Fibroblast of skin of left biceps (primary cell): ENCODE measurements around the gene WDR4.
"Not testable (repeated sequence)": the region's sequence is repeated elsewhere in the genome, so short reads cannot be mapped to it uniquely, and the experiment has no call there.

ENCODE experiments used
- DNase-seq, 2 experiments: peaks; one replicate each; pipeline ENCODE4 v3.0.0-alpha.2; 2013; ENCODE audit warnings: low read depth in 2 of 2

WDR4 gene, protein sequence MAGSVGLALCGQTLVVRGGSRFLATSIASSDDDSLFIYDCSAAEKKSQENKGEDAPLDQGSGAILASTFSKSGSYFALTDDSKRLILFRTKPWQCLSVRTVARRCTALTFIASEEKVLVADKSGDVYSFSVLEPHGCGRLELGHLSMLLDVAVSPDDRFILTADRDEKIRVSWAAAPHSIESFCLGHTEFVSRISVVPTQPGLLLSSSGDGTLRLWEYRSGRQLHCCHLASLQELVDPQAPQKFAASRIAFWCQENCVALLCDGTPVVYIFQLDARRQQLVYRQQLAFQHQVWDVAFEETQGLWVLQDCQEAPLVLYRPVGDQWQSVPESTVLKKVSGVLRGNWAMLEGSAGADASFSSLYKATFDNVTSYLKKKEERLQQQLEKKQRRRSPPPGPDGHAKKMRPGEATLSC

DNA sequence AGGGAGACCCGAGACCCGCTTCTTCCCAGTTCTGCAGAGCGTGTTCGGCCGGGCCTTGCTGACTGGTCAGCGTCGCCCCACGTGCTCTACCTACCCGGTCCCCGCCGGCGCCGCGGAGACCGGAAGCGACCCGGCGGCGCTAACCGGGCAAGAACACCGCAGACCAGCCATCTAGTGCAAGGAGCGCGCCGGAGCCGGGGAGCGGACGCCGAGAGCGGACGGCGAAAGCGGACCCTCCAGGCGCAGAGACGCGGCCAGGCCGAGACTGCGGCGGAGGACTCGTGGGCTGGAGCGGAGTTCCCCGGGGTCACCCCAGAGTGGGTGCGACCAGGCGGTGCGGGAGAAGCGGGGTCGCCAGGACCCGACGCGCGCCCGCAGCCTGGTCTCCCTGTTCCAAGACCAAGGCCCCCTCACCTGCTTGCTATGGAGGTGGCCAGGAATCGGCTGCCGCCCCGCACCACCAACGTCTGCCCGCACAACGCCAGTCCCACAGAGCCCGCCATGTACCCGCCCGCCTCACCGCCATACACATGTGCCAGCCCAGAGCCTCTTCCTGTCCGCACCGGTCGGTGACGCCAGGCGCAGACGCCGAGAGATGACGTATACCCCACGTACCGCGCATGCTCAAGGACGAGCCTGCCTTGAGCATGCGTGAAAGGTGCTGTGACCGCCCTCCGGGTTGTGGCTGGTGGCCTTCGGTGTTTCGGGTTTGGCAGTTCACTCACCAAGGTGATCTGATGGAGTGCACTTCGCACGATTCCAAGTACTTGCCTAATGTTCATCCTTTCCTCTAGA is at the start of gene WDR4:
TSS of gene WDR4 (minus strand) at position 547 of the 795 bp plus-strand sequence. CDS start at position 503, 44 bp downstream.
- DNase-seq, result peak; percentile 88 to 89

DNA sequence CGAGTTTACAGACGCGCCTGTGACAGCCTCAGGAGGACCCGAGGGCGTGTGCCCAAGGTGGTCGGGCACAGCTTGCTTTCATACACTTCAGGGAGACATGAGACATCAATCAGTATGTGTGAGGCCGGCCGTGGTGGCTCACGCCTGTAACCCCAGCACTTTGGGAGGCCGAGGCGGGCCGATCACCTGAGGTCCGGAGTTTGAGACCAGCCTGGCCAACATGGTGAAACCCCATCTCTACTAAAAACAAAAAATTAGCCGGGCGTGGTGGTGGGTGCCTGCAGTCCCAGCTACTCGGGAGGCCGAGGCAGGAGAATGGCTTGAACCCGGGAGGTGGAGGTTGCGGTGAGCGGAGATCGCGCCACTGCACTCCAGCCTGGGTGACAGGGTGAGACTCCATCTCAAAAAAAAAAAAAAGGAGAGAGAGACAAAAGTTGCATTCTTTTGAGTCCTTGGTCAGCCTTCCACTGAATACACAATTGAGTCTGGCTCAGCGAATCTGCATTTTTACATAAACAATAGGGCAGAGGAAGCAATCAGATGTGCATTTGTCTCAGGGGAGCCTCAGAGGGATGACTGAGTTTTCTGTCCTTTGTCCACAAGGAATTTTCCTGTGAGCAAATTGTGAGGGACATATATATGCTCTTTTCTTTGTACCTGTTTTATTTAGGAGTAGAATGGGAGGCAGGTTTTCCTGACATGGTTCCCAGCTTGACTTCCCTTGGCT is 48.3 kb upstream of the WDR4 start:
- DNase-seq, result not testable (repeated sequence)

DNA sequence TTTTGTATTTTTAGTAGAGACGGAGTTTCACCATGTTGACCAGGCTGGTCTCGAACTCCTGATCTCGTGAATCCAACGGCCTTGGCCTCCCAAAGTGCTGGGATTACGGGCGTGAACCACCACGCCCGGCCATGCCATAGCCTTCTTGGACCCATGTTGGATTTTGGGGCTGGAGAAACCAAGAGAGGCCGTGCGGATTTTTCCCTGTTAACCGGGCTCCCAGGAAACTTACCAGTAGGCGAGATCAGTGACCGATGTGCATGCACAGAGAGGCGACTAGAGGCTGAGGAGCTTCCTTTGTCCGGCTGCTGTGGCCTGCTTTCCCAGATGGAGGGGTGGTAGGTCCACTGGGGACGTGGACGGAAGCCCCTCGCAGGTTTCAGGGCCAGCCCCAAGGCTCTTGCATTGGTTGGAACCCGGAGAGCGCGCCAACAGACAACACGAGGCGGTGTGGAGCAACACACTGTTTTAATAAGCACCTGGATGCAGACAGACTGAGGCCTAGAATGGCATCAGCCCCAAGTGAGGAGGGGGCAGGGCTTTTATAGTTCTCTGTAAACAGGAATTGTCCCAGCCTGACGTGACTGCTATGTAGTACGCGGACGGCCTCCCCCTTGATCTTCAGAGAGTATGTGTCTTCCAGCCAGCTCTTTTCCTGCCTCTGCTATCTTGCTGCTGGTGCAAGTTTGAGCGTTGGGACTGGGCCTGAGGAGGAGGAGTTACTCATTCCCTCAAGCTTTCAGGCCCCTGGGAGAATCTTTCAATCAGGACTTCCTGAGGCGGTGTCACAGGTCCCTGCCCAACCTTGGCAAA is 46.0 kb upstream of the WDR4 start, which contains the start of gene ERVH48-1:
TSS of gene ERVH48-1 (minus strand) at position 517 of the 813 bp plus-strand sequence. CDS start 6,624 bp downstream, outside the sequence.
- no peak for DNase-seq

DNA sequence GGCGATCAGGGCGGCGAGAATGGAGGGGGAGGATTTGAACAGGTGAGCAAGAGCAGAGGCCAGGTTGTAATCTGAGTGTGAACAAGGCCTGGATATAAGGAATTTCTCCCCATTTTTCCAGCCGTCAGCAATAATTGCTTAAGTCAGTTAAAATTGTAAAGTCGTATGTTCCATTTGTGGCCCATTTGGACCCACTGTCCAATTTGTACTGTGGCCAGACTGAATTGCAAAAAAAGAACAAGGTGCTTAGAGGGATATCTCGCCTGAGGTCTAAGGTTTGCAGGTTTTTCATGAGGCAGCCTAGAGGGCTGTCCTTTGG is 45.1 kb upstream of the WDR4 start:
- no peak for DNase-seq

DNA sequence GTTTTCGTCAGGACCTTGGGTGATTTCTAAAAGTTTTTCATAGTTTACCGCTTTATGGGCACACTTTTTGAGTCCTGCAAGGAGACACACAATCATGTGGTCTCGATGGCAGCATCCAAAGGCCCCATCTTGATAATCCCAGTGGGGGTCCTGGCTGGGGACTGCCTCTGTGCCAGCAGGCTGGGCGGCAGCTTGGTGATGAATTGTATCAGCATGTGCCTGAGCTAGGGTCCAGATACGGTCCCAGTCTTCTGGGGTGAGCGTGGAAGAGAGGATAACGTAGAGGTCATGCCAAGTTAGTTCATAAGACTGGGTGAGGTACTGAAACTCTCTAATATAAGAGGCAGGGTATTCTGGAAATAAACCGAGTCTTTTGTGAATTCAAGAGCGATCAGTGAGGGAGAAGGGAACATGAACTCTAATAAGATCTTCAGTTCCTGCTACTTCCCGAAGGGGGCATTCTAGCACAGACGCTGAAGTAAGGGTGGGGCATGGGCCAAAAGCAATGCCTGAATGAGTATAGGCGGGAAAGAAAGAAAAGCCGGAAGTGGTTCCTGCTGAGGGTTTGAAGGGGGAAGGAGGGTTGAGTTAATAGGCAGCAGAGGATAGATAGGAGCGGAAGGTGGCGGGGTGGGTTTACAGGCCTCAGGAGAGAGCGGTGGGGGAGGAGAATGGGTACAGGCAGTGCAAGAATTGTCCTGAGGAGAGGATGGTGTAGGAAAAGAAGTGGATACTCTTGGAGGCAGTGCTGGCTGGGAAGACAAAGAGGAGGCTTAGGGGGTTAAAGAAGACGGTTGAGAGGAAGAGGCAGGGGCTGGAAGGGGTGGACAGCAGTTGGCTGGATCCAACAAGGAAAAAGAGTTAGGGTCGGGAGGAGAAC is 44.5 kb upstream of the WDR4 start:
- peak; percentile 73 to 74 for DNase-seq

DNA sequence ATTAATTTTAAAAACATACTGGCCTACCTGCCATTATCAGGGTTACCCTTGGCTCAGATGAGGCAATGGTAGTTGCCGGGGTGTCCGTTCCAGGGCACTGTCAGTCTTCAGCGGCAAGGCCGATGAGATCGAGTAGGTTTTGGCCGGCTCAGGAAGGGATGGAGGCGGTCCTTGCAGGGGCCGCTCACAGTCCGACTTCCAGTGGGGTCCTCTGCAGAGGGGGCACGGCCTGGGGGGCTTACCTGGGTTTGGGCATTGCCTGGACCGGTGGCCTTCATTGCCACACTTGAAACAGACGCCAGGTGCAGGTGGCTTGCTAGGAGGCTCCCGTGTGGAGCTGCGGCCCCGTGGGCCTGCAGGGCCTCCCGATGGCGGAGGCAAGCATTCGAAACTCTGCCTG is 43.6 kb upstream of the WDR4 start:
- DNase-seq, result no peak

DNA sequence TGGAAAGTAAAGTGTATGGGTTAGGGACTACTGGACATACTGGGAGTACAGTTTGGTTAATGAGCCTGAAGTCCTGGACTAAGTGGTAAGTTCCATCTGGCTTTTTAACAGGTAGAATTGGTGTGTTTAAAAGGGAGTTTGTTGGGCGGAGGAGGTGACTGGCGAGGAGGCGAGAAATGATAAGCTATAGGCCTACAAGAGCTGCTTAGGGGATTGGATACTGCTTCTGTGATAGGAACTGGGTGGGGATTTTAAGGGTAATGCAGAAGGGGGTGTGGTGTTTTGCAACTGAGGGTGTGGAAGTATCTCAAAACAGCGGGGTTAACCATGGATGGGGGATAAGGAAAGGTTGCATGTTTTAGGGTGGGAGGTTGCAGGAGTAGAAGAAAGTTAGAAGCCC is 42.6 kb upstream of the WDR4 start:
- DNase-seq, result no peak

DNA sequence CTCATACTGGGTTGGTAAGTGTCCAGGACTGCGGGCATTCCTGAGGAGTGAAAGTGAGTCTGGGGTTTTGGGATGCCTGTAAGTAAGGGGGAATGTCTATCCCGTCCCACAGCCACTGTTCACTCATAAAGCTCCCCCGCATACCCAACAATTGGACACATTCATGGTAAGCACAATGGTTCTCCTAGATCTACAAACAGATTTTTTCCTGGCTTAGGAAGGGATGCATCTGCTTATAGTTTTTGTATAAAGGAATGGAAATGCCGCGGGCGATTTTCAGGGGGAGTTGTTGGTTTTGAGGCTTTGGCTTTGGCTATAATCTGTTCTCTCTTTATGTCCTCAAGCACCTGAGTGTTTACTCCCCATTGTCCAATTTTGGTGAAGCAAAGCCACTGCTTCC is 39.0 kb upstream of the WDR4 start:
- DNase-seq, result no peak

DNA sequence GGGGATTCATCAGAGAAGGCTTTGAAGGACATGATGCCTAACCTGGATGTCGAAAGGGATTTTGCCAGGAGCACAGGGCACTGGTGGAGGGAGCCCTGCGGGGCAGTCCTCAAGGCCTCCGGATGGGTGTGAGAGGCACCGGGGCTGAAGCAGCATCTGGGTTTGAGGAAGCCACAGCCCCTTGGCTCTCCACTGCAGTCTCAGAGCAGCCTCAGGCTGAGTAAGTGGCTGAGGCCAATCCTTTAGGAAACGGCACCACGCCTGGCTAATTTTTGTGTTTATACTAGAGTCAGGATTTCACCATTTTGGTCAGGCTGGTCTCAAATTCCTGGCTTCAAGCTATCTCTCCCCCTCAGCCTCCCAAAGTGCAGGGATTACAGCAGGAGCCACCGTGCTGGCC is 34.1 kb upstream of the WDR4 start:
- no peak for DNase-seq

DNA sequence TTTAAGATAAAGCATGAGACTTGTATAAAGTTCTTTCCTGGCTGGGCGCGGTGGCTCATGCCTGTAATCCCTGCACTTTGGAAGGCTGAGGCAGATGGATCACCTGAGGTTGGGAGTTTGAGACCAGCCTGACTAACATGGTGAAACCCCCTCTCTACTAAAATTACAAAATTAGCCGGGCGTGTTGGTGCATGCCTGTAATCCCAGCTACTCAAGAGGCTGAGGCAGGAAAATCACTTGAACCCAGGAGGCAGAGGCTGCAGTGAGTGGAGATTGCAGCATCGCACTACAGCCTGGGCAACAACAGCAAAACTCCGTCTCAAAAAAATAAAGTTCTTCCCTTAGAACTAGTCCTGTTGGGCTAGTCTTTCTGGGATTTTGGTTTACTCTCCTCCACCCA is 32.6 kb upstream of the WDR4 start:
- DNase-seq, result not testable (repeated sequence)

DNA sequence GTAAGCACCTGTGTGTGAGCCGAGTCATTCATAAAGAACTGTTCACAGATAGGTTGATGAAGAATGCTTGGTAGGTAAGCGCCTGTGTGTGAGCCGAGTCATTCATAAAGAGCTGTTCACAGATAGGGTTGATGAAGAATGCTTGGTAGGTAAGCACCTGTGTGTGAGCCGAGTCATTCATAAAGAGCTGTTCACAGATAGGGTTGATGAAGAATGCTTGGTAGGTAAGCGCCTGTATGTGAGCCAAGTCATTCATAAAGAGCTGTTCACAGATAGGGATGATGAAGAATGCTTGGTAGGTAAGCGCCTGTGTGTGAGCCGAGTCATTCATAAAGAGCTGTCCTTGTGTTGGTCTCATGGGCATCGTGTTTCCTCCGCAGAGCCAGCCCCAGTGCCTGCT is 29.1 kb upstream of the WDR4 start:
- DNase-seq, result not testable (repeated sequence)

DNA sequence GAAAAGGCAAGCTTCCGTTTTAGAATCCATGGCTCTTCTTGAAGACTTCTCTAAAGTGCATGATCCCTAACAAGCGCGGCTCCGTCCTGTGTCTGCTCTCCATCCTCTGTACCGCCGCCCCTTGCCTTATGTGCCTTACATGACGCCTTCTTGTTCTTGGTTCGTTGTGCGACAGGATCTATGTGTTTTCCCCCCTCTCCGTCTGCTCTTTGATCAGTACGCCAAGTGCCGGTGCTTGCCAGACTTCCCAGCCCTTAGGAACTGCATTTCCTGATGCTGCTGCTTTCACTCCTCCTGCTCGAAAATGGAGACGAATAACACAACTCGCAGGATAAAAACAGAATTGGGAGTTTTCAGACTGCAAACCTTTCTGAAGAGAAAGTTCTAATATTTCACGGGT is 26.9 kb upstream of the WDR4 start:
- no peak for DNase-seq

DNA sequence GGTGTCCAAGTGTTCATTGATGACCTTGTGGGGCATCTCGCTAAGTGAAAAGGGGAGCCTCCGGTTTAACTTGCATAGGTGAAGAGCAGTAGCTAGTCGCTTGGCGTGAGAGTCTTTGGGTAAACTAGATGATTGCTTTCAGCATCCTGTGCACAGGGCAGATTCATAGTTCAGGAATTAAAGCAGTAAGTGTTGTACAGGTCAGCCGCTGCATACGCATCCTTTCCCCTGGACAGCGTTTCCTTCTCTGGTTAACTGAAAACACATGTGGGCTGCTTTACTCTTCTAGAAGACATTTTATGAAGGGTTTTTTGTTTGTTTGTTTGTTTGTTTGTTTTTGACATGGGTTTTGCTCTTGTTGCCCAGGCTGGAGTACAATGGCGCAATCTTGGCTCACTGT is 25.9 kb upstream of the WDR4 start:
- DNase-seq, result no peak

DNA sequence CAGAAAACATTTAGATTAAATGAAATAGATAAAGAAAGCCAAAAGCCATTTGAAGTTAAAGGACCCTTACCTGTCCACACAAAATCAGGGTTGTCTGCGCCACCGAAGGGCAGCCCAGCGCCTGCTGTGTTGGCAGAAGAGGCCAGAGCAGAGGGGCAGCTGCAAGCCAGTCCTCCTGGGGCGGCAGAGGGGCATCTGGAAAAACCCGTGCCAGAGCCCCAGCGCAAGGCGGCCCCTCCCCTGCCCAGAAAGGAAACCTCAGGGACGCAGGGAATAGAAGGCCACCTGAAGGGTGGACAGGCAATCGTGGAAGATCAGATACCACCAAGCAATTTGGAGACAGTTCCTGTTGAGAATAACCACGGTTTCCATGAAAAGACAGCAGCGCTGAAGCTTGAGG is 24.5 kb upstream of the WDR4 start:
- no peak for DNase-seq

DNA sequence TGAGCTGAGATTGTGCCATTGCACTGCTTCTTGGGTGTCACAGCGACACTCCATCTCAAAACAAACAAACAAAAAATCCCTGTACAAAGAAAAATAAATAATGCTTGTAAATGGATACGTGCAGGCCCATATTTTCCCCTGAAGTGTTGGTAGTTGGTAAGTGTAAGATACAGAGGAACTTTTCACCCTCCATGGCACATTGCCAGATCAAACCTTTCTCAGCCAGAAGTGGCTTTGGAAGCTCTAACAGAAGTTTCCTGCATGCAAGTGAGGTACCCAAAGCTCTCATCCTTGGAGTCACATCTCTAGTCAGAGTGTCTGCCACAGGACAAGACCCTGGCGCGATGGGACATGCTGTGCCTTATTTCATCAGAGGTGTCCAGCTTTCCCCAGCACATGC is 21.1 kb upstream of the WDR4 start:
- DNase-seq, result no peak

DNA sequence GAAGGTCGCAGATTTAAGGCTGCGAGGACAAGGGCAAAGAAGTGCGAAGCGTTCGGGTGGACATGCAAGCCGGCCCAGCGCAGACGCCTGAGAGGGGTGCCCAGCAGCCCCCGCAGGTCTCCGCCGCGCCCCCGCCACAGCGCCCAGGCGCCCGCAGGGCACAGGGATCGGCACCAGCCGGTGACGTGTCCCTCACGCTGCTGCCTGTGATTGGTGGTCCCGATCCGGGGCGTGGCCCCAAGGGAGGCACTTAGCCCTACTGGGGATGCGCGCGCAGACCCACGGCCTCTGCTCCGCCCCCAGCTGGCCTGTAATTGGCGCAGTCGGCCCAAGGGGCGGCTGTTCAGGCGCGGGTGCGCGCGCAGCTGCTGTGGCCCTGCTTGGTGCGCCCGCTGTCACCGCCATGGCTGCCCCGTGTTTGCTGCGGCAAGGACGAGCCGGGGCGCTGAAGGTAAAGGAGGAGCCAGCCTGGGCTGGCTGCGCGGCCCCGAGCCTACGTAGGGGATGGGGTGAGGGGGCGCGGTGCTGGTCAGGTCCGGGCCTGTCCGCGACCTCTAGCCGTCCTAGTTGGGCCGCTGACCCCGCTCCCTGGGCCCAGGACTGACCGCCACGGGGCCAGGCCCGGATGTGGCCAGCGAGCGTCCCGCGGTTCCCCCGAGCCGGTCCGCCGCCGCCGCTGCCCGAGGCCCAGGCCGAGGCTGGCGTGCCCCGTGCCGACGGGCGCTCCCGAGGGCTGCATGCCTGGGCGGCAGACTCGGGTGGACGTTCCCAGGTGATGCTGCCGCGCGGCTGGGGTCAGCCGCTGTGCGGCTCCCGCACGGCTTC is 13.8 kb upstream of the WDR4 start, which contains the start of gene NDUFV3:
TSS of gene NDUFV3 (plus strand) at position 379 of the 825 bp plus-strand sequence. CDS start at position 404, 25 bp downstream.
- DNase-seq, result peak; percentile 93 to 94

DNA sequence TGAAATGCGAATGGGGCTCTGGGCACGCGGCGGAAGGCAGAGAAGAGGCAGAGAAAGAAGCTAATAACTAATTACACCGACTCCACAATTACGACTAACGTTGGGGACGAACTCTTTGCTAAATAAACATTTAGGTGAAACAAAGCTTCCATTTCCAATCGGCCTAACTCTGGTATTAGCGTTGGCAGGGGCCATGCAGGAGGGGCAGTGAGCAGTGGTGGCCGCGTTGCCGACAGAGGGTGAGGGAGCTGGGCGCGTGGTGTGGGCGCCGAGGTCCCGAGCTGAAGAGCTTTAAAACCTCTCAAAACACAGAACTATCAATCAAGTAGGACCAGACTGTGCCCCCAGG is 13.2 kb upstream of the WDR4 start:
- DNase-seq, result no peak

DNA sequence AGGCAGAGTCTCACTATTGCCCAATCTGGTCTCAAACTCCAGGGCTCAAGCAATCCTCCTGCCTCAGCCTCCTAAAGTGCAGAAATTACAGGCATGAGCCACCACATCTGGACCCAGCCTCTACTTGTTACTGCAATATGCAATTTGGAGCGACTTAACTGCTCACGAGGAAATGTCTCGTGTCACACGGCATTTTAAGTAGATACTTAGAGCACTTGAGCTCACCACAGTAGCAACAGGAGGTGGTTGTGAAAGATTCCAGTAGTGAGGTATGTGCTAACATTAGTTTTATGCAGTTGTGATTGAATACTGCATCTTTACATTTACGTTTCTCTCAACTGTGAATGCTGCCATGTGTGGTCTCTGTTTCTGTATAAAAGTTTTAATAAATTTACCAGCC is 8.0 kb upstream of the WDR4 start:
- no peak for DNase-seq

DNA sequence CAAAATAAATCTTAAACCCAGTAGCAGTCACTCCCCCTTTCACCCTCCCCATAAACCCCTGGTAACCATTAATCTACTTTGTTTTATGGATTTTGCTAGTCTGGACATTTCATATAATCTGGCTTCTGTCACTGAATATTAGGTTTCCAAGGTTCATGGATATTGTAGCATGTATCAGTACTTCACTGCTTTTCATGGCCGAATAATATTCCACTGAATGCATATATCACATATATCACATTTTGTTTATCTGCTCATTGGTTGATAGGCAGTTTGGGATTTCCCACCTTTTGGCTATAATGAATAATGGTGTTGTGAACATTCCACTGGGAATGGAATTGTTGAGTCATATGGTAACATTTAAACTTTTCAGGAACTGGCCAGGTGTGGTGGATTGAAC is 4.6 kb upstream of the WDR4 start:
- DNase-seq, result no peak

DNA sequence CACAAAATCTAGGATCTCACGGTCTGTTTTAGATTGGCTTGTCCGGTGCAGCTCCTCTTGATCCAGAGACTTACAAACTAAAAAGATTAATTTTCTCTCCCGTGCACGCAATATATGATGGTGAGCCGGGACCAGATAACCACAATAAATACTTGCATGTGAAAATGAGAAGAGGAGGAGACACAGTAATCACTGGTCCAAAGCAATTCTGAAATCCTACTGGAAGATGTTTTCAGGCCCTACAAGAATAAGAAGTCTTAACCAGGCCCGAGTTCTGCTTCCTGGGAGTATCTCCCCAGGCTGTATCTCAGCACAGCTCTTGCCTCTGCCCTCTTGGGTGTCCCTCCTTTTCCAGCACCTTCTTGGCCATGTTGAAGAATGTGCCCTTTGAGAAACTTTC is 1.0 kb upstream of the WDR4 start:
- no peak for DNase-seq
